GM12892 (cell line): ENCODE measurements around the gene MGAT5.

Experiments used
- POLR2A ChIP-seq: IDR thresholded peaks from 2 replicates; pipeline ENCODE4 v1.6.1; 2011; ENCODE audit warnings: low read depth, low read length, control low read depth
- POLR2AphosphoS5 ChIP-seq: IDR thresholded peaks from 2 replicates; pipeline ENCODE4 v1.6.1; 2011; ENCODE audit warnings: low read depth, low read length, control low read depth

GRCh38 chr2:134401081-134401497 is 147.2 kb downstream of the MGAT5 start:
- TF ChIP-seq POLR2A, result no peak
- TF ChIP-seq POLR2AphosphoS5, result no peak
